CD4-positive, alpha-beta T cell treated with Interleukin-17A for 1 hour (primary cell): ENCODE measurements around the gene SAMHD1.
A peak's percentile ranks its signal among the peaks of the same experiment; 100 is the strongest.
"Not testable (repeated sequence)": the region's sequence is repeated elsewhere in the genome, so short reads cannot be mapped to it uniquely, and the experiment has no call there.

ENCODE experiments used
- DNase-seq: peaks from one replicate; pipeline ENCODE4 v3.0.0-alpha.2; 2020

Gene SAMHD1

GRCh38 chr20:36906086-36906485 lies 45.4 kb downstream of the SAMHD1 start:
- DNase-seq = not testable (repeated sequence)

- DNase-seq = not testable (repeated sequence)
These were observed 45.9 kb downstream of the SAMHD1 start for GRCh38 chr20:36905566-36905965.

- DNase-seq = no peak
These were observed 46.8 kb downstream of the SAMHD1 start for GRCh38 chr20:36904690-36905089.

GRCh38 chr20:36895036-36895435 lies 56.5 kb downstream of the SAMHD1 start:
- DNase-seq = no peak

- no peak for DNase-seq
These were observed 57.7 kb downstream of the SAMHD1 start for GRCh38 chr20:36893801-36894200.

- no peak for DNase-seq
These were observed 60.3 kb downstream of the SAMHD1 start for GRCh38 chr20:36891211-36891610.

GRCh38 chr20:36890586-36890985 lies 60.9 kb downstream of the SAMHD1 start:
- DNase-seq = no peak

GRCh38 chr20:36888880-36889516 lies 62.5 kb downstream of the SAMHD1 start:
- DNase-seq = no peak

GRCh38 chr20:36887752-36888090 lies 63.8 kb downstream of the SAMHD1 start:
- DNase-seq = no peak

- DNase-seq = peak; percentile 79
These were observed 64.4 kb downstream of the SAMHD1 start for GRCh38 chr20:36886859-36887751.

- no peak for DNase-seq
These were observed 66.2 kb downstream of the SAMHD1 start for GRCh38 chr20:36885356-36885755.

- no peak for DNase-seq
These were observed 67.5 kb downstream of the SAMHD1 start for GRCh38 chr20:36883977-36884535.

GRCh38 chr20:36881888-36882287 lies 69.6 kb downstream of the SAMHD1 start:
- DNase-seq = no peak

GRCh38 chr20:36881331-36881730 lies 70.2 kb downstream of the SAMHD1 start:
- no peak for DNase-seq

- DNase-seq = no peak
These were observed 70.7 kb downstream of the SAMHD1 start for GRCh38 chr20:36880741-36881250.

GRCh38 chr20:36878941-36879340 lies 72.6 kb downstream of the SAMHD1 start:
- DNase-seq = no peak

GRCh38 chr20:36876473-36876833 lies 75.1 kb downstream of the SAMHD1 start:
- DNase-seq = no peak

- DNase-seq = no peak
These were observed 75.6 kb downstream of the SAMHD1 start, which contains the start of gene TLDC2 for GRCh38 chr20:36875702-36876472. TLDC2 (plus strand) TSS chr20:36876138; CDS start chr20:36876175, 37 bp downstream.

GRCh38 chr20:36875093-36875492 lies 76.4 kb downstream of the SAMHD1 start:
- DNase-seq = not testable (repeated sequence)

- DNase-seq = no peak
These were observed 77.9 kb downstream of the SAMHD1 start for GRCh38 chr20:36873498-36874189.

GRCh38 chr20:36872852-36873251 lies 78.7 kb downstream of the SAMHD1 start:
- no peak for DNase-seq
